CD4-positive, alpha-beta T cell (primary cell): ENCODE data around the gene TRIM66. TPM values are rescaled to one million over a fixed set of nuclear protein-coding genes. Genes with fewer than 3 reads are reported as not detected.

Experiments used
- ATAC-seq: fragments of 200-7000 bp; cut with Tn5 transposase; one replicate; pipeline ENCODE4 v1.10.0; 2022; ENCODE audit warnings: mild to moderate bottlenecking; ENCODE audit not compliant: poor library complexity
- CTCF ChIA-PET: fragments of 350-600 bp; sonication (Branson Sonifier 250); formaldehyde crosslinking; loops from one replicate; lab custom pipeline; 2021; ENCODE audit warnings: antibody characterized with exemption, inconsistent platforms; lab: Charles Lee
- POLR2A ChIA-PET: fragments of 350-600 bp; sonication (Branson Sonifier 250); formaldehyde crosslinking; loops from one replicate; lab custom pipeline; 2021; ENCODE audit warnings: antibody characterized with exemption, inconsistent platforms; lab: Charles Lee
- DNase-seq, 14 experiments: peaks; one replicate each; pipeline ENCODE4 v3.0.0-alpha.2; 2013 to 2020; ENCODE audit warnings: mixed read lengths in 2 of 14
- H3K27ac ChIP-seq, 2 donors: one replicate each; pipeline versions ENCODE4 v1.5.1 to v1.7.0; 2013; ENCODE audit warnings: low read length in 2 of 2, low read depth in 1 of 2, mild to moderate bottlenecking in 1 of 2
- H3K27me3 ChIP-seq, 2 experiments: 1 replicate in 1 of 2; 2 replicates in 1 of 2; pipeline versions ENCODE4 v1.6.1 to v1.7.0; 2013; ENCODE audit warnings: low read length in 2 of 2, control low read depth in 1 of 2, mild to moderate bottlenecking in 1 of 2, moderate library complexity in 1 of 2; ENCODE audit not compliant: insufficient read depth in 2 of 2, control insufficient read depth in 1 of 2
- H3K36me3 ChIP-seq: one replicate; pipeline ENCODE4 v1.6.1; 2013; ENCODE audit warnings: low read length, control low read depth; ENCODE audit not compliant: insufficient read depth
- H3K4me1 ChIP-seq: one replicate; pipeline ENCODE4 v1.6.1; 2013; ENCODE audit warnings: low read length, control low read depth; ENCODE audit not compliant: insufficient read depth
- H3K4me3 ChIP-seq: one replicate; pipeline ENCODE4 v1.5.1; 2013; ENCODE audit warnings: mild to moderate bottlenecking, low read length, moderate library complexity
- H3K9me3 ChIP-seq, 2 experiments: 1 replicate in 1 of 2; 2 replicates in 1 of 2; pipeline versions ENCODE4 v1.6.1 to v1.7.0; 2013; ENCODE audit warnings: low read length in 2 of 2, mild to moderate bottlenecking in 2 of 2, control low read depth in 1 of 2, moderate library complexity in 1 of 2; ENCODE audit not compliant: control insufficient read depth in 1 of 2, insufficient read depth in 1 of 2
- H3K27ac Mint-ChIP-seq: one replicate; pipeline ENCODE4 v1.8.0; 2020; ENCODE audit warnings: mixed read lengths
- H3K27me3 Mint-ChIP-seq: one replicate; pipeline ENCODE4 v1.8.0; 2021; ENCODE audit warnings: mixed read lengths
- H3K36me3 Mint-ChIP-seq: one replicate; pipeline ENCODE4 v1.8.0; 2021; ENCODE audit warnings: low read depth, mixed read lengths
- H3K4me1 Mint-ChIP-seq: one replicate; pipeline ENCODE4 v1.8.0; 2021; ENCODE audit warnings: low read depth, mixed read lengths
- H3K4me3 Mint-ChIP-seq: one replicate; pipeline ENCODE4 v1.8.0; 2020; ENCODE audit warnings: mild to moderate bottlenecking, mixed read lengths
- H3K9me3 Mint-ChIP-seq: one replicate; pipeline ENCODE4 v1.8.0; 2020; ENCODE audit warnings: mixed read lengths
- intact Hi-C, 2 experiments: fragments of 100-400 bp; cut with DNase I in 1 of 2; cut with micrococcal nuclease in 1 of 2; formaldehyde crosslinking; loops; one replicate each; pipeline versions ENCODE4 v1.15.1 to v1.9.0; 2023 to 2025; cut with DNase I, micrococcal nuclease
- polyA plus RNA-seq, 2 donors: library from polyadenylated mRNA; unstranded; fragments of 120-200 nt; gene quantifications; one replicate each; pipeline ENCODE4 v1.2.1, GENCODE V29; 2013
- total RNA-seq, 174 experiments: library from RNA in 2 of 174; stranded (reverse) in 2 of 174; gene quantifications; one replicate each; pipeline ENCODE4 v1.2.3 and lab custom pipeline; 2021 to 2026
- TF ChIP-seq, protein P1 (sequence below): fragments of 200-600 bp; IDR thresholded peaks from one replicate; pipeline ENCODE4 v1.8.0; 2022; ENCODE audit warnings: antibody characterized with exemption, mild to moderate bottlenecking

Gene TRIM66, protein sequence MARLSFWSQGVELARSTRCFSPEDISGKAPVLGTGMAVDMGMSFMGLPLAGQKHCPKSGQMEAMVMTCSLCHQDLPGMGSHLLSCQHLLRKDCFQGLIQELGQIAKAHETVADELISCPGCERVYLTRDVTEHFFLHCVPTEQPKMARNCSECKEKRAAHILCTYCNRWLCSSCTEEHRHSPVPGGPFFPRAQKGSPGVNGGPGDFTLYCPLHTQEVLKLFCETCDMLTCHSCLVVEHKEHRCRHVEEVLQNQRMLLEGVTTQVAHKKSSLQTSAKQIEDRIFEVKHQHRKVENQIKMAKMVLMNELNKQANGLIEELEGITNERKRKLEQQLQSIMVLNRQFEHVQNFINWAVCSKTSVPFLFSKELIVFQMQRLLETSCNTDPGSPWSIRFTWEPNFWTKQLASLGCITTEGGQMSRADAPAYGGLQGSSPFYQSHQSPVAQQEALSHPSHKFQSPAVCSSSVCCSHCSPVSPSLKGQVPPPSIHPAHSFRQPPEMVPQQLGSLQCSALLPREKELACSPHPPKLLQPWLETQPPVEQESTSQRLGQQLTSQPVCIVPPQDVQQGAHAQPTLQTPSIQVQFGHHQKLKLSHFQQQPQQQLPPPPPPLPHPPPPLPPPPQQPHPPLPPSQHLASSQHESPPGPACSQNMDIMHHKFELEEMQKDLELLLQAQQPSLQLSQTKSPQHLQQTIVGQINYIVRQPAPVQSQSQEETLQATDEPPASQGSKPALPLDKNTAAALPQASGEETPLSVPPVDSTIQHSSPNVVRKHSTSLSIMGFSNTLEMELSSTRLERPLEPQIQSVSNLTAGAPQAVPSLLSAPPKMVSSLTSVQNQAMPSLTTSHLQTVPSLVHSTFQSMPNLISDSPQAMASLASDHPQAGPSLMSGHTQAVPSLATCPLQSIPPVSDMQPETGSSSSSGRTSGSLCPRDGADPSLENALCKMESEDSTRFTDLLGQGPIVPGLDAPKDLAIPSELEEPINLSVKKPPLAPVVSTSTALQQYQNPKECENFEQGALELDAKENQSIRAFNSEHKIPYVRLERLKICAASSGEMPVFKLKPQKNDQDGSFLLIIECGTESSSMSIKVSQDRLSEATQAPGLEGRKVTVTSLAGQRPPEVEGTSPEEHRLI (N-terminal part only)
- 1 to 10 TPM; 6.8 to 9.8 TPM for total RNA-seq
- polyA plus RNA-seq (2013, experiment 1 of 2): 10.9 TPM
- 11.1 TPM for polyA plus RNA-seq (2013, experiment 2 of 2)
- 5.3 to 95.2 (median 22.2) reads per million in 172 experiments for total RNA-seq (lab: John Stamatoyannopoulos, UW)

DNA sequence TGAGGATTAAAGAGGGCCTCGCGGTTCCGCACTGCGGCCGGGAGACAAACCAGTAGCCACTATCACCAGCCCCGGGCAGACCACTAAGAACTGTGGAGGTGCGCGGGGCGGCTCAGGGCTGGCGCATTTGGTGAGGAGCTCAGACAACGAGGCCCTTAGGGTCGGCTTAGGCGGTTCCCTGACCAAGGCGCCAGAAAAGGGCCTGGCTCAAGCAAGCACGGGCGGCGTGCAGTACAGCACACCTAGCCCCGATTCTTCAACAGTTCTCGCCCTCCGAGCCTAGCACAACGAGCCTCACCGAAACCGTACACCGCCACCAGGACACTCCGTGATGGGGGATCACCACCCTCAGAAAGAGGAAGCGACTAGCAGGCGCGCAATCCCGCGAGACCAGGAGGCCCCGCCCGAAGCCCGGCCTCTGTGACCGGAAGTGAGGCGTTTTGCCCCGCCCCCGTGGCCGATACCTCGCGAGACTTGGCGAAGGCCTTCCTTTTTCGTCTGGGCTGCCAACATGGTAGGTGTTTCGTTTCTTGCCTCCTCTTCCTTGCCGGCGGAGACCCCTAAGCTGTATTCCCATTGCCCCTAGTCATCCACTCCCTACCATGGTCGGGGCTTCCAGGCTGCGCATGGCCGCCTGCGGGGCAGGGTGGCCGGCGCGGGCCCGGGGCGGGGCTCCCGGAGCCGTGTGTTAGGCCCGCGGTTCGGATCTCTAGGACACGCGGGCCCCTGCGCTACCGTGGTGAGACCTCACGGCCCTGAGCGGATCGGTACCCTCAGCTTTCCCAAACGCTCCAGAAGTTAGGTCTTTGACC is at the start of gene TRIM66, which contains the start of gene RPL27A:
Gene TRIM66 (minus strand): TSS at position 363 of the 812 bp plus-strand sequence. CDS start 10,391 bp downstream, outside the sequence.
Gene RPL27A (plus strand): TSS at position 490 of the 812 bp plus-strand sequence. CDS start 22 bp downstream, at position 512.
- Mint-ChIP-seq H3K4me1 (peaks cover 52% of the 10 kb centered on the region), H3K9me3 (no peaks in the 10 kb centered on the region), H3K36me3 (peaks cover 87% of the 10 kb centered on the region), H3K4me3 (peak within 1 kb of the TSS; percentile 99), H3K27ac (peak within 1 kb of the TSS; percentile 99), H3K27me3 (no peaks in the 10 kb centered on the region)
- peak within 1 kb of the TSS; percentile 92 to 96 for H3K27ac ChIP-seq
- CTCF ChIA-PET: interaction anchor here (0.5 to 1.4 kb wide), 2 partner anchors 139 to 282 kb away, joined by 3 read pairs; partner anchors contain the start of gene TMEM9B
- ATAC-seq (peak; percentile 94), DNase-seq (peak; percentile 97 to 100 (median 99))
- peaks cover 42% of the 10 kb centered on the region for H3K36me3 ChIP-seq
- H3K4me3 ChIP-seq: peak within 1 kb of the TSS; percentile 93
- POLR2A ChIA-PET: interaction anchor here (0.5 to 2.2 kb wide), 15 partner anchors 8 to 777 kb away, joined by 3 to 18 read pairs (median 4); partner anchors contain the start of genes EIF3F, TMEM9B and ZNF143
- TF ChIP-seq, protein P1, sequence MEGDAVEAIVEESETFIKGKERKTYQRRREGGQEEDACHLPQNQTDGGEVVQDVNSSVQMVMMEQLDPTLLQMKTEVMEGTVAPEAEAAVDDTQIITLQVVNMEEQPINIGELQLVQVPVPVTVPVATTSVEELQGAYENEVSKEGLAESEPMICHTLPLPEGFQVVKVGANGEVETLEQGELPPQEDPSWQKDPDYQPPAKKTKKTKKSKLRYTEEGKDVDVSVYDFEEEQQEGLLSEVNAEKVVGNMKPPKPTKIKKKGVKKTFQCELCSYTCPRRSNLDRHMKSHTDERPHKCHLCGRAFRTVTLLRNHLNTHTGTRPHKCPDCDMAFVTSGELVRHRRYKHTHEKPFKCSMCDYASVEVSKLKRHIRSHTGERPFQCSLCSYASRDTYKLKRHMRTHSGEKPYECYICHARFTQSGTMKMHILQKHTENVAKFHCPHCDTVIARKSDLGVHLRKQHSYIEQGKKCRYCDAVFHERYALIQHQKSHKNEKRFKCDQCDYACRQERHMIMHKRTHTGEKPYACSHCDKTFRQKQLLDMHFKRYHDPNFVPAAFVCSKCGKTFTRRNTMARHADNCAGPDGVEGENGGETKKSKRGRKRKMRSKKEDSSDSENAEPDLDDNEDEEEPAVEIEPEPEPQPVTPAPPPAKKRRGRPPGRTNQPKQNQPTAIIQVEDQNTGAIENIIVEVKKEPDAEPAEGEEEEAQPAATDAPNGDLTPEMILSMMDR: no peak
- H3K9me3 ChIP-seq: no peaks in the 10 kb centered on the region
- H3K4me1 ChIP-seq: peaks cover 29% of the 10 kb centered on the region
- intact Hi-C loops: loop anchor here (2.0 to 10.0 kb wide), 10 partner anchors 230 to 1862 kb away; partner anchors contain the start of genes ADM (in 1 of the 2), AKIP1 (in 1 of the 2), EIF3F (in 1 of the 2) and IPO7 (in 1 of the 2)
- no peaks in the 10 kb centered on the region for H3K27me3 ChIP-seq

DNA sequence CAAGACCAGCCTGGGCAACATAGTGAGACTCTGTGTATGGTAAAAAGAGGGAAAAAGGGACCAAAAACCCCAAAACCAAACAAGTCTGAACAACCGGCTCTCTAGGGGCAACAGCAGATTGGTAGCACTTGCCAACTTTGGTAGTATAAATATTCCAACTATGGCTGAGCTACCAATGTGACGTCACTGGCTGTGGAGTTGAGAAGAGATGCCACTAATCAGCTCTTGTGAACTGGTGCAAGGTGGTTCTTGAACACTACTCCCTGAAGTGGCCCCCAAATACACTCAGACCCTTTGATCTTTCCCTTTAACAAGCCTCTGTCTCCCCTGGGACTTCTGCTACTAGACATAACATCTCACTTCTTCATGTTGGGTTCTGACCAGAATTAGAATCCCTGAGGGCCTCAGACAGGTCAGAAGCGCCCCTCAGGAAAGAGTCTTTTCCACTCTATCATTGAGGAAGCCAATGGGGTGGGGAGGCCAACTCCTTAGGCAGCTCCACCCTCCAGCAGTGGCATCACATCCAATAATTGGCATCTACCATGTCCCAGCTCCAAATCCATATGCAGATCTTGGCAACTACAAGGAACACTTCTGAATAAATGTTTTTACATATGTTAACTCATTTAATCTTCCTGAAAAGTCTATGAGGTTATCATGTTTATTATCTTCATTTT is 49.3 kb upstream of the TRIM66 start:
- Mint-ChIP-seq H3K27me3 (peaks cover 5% of the 10 kb centered on the region), H3K9me3 (no peaks in the 10 kb centered on the region), H3K36me3 (no peaks in the 10 kb centered on the region), H3K27ac (no peak overlapping the region), H3K4me1 (no peaks in the 10 kb centered on the region), H3K4me3 (no peak overlapping the region)
- ChIA-PET CTCF (no interaction called here), POLR2A (no interaction called here)
- intact Hi-C loops: no loop called here
- ATAC-seq (no peak), DNase-seq (no peak)
- H3K27ac ChIP-seq: no peak overlapping the region
- H3K9me3 ChIP-seq: no peaks in the 10 kb centered on the region
- H3K36me3 ChIP-seq: no peaks in the 10 kb centered on the region
- no peaks in the 10 kb centered on the region for H3K27me3 ChIP-seq
- H3K4me1 ChIP-seq: no peaks in the 10 kb centered on the region
- H3K4me3 ChIP-seq: no peak overlapping the region
- TF ChIP-seq, protein P1: no peak
